B cell (primary cell): ENCODE results near the gene PHPT1. TPM values are rescaled to one million over a fixed set of nuclear protein-coding genes. Genes with fewer than 3 reads are reported as not detected.

Experiments
- ATAC-seq: fragments of 200-7000 bp; cut with Tn5 transposase; one replicate; pipeline ENCODE4 v1.10.0; 2021; ENCODE audit warnings: low read depth, mild to moderate bottlenecking, moderate number of reproducible peaks, moderate library complexity
- CTCF ChIA-PET: fragments of 350-600 bp; sonication (Branson Sonifier 250); formaldehyde crosslinking; loops from one replicate; lab custom pipeline; 2021; ENCODE audit warnings: antibody characterized with exemption, inconsistent platforms; lab: Charles Lee
- POLR2A ChIA-PET: fragments of 350-600 bp; sonication (Branson Sonifier 250); formaldehyde crosslinking; loops from one replicate; lab custom pipeline; 2021; ENCODE audit warnings: antibody characterized with exemption; lab: Charles Lee
- DNase-seq: peaks from one replicate; pipeline ENCODE4 v3.0.0; 2013
- H2AFZ ChIP-seq: 2 replicates; pipeline ENCODE4 v1.6.1; 2012; ENCODE audit warnings: mild to moderate bottlenecking, low read depth, low read length; ENCODE audit not compliant: insufficient read depth, poor library complexity, severe bottlenecking
- H3K27ac ChIP-seq, 2 donors: 1 replicate in 1 of 2; 2 replicates in 1 of 2; pipeline ENCODE4 v1.5.1; 2012 to 2013; ENCODE audit warnings: low read length in 2 of 2, mild to moderate bottlenecking in 2 of 2, moderate library complexity in 1 of 2
- H3K27me3 ChIP-seq, 4 experiments: fragments of 200-600 bp in 1 of 4; sonication (generic) in 1 of 4; replicated peaks in 1 of 4; 1 replicate in 2 of 4; 2 replicates in 2 of 4; pipeline versions ENCODE4 v1.6.1 to v1.7.0; 2013 to 2016; ENCODE audit warnings: low read length in 3 of 4, mild to moderate bottlenecking in 2 of 4, mixed read lengths in 1 of 4, moderate library complexity in 1 of 4; ENCODE audit not compliant: insufficient read depth in 4 of 4, control insufficient read depth in 3 of 4; ENCODE audit errors: control extremely low read depth in 1 of 4
- H3K36me3 ChIP-seq, 2 experiments: replicated peaks in 1 of 2; 1 replicate in 1 of 2; 2 replicates in 1 of 2; pipeline versions ENCODE4 v1.6.1 to v1.7.1; 2013; ENCODE audit warnings: low read length in 1 of 2; ENCODE audit not compliant: insufficient read depth in 2 of 2, control insufficient read depth in 1 of 2; ENCODE audit errors: control extremely low read depth in 1 of 2, extremely low read depth in 1 of 2
- H3K4me1 ChIP-seq, 2 donors: fragments of 200-600 bp in 1 of 2; sonication (generic) in 1 of 2; 1 replicate in 1 of 2; 2 replicates in 1 of 2; pipeline versions ENCODE4 v1.5.1 to v1.6.1; 2013 to 2017; ENCODE audit warnings: low read length in 2 of 2; ENCODE audit not compliant: control insufficient read depth in 2 of 2, insufficient read depth in 2 of 2
- H3K4me2 ChIP-seq: replicated peaks from 2 replicates; pipeline ENCODE3; 2012; ENCODE audit warnings: mild to moderate bottlenecking, low read depth, low read length; ENCODE audit not compliant: poor library complexity, severe bottlenecking
- H3K4me3 ChIP-seq, 5 experiments: fragments of 200-600 bp in 1 of 5; sonication (generic) in 1 of 5; 1 replicate in 3 of 5; 2 replicates in 2 of 5; pipeline versions ENCODE4 v1.5.1 to v1.7.0; 2011 to 2016; ENCODE audit warnings: low read length in 4 of 5, mild to moderate bottlenecking in 4 of 5, low read depth in 2 of 5, control low read depth in 1 of 5, moderate library complexity in 1 of 5; ENCODE audit not compliant: insufficient read depth in 1 of 5; ENCODE audit errors: control extremely low read depth in 1 of 5, extremely low read depth in 1 of 5
- H3K79me2 ChIP-seq: fragments of 200-600 bp; sonication (generic); one replicate; pipeline ENCODE4 v1.6.0; 2016; ENCODE audit warnings: low read length; ENCODE audit not compliant: control insufficient read depth, insufficient read depth
- H3K9ac ChIP-seq: fragments of 200-600 bp; sonication (generic); 2 replicates; pipeline ENCODE4 v1.6.1; 2017; ENCODE audit warnings: mild to moderate bottlenecking, low read length, moderate library complexity
- H3K9me3 ChIP-seq, 3 donors: one replicate each; pipeline versions ENCODE4 v1.6.1 to v1.7.1; 2013; ENCODE audit warnings: low read length in 2 of 3; ENCODE audit not compliant: control insufficient read depth in 2 of 3, insufficient read depth in 1 of 3; ENCODE audit errors: control extremely low read depth in 1 of 3
- H4K20me1 ChIP-seq: 2 replicates; pipeline ENCODE4 v1.6.0; 2012; ENCODE audit warnings: mild to moderate bottlenecking, low read length; ENCODE audit not compliant: insufficient read depth, control insufficient read depth, poor library complexity, severe bottlenecking
- H3K27ac Mint-ChIP-seq: one replicate; pipeline ENCODE4 v1.8.0; 2021; ENCODE audit warnings: mixed read lengths
- H3K27me3 Mint-ChIP-seq: one replicate; pipeline ENCODE4 v1.8.0; 2021; ENCODE audit warnings: mixed read lengths
- H3K4me1 Mint-ChIP-seq: one replicate; pipeline ENCODE4 v1.8.0; 2021; ENCODE audit warnings: mixed read lengths
- H3K4me3 Mint-ChIP-seq: one replicate; pipeline ENCODE4 v1.8.0; 2021; ENCODE audit warnings: mixed read lengths
- H3K9me3 Mint-ChIP-seq: one replicate; pipeline ENCODE4 v1.8.0; 2022; ENCODE audit warnings: mixed read lengths; ENCODE audit not compliant: insufficient read depth
- EZH2 ChIP-seq: IDR thresholded peaks from 2 replicates; pipeline ENCODE4 v1.6.1; 2012; ENCODE audit warnings: borderline replicate concordance, low read depth, mild to moderate bottlenecking, moderate library complexity, low read length; ENCODE audit not compliant: insufficient read depth, poor library complexity, severe bottlenecking
- WGBS: methylation state at CpG from one replicate; pipeline ENCODE4 v1.1.5; 2013; ENCODE audit warnings: missing lambda C conversion rate; ENCODE audit not compliant: insufficient coverage; 5-methylcytosine and 5-hydroxymethylcytosine counted together
- intact Hi-C: fragments of 100-400 bp; cut with micrococcal nuclease; formaldehyde crosslinking; loops from one replicate; pipeline ENCODE4 v1.10.0; 2022
- polyA plus RNA-seq: library from polyadenylated mRNA; depleted of rRNA; stranded (reverse); fragments of >200 nt; gene quantifications from 2 replicates; pipeline ENCODE4 v1.2.3, GENCODE V29; 2012
- total RNA-seq, 2 donors: library from RNA; stranded (reverse); fragments of 120-200 nt in 1 of 2; gene quantifications; 1 replicate in 1 of 2; 2 replicates in 1 of 2; pipeline versions ENCODE4 v1.2.3 to v1.2.4, GENCODE V29; 2013 to 2022
- TF ChIP-seq, protein P1 (sequence below): fragments of 200-600 bp; IDR thresholded peaks from one replicate; pipeline ENCODE4 v1.8.0; 2022; ENCODE audit warnings: antibody characterized with exemption, mild to moderate bottlenecking

PHPT1 gene
- total and polyA plus RNA-seq, 2 donors (not counting 1 experiment from before 2014, with no cell fraction given): 36.5 to 37.2 TPM

DNA sequence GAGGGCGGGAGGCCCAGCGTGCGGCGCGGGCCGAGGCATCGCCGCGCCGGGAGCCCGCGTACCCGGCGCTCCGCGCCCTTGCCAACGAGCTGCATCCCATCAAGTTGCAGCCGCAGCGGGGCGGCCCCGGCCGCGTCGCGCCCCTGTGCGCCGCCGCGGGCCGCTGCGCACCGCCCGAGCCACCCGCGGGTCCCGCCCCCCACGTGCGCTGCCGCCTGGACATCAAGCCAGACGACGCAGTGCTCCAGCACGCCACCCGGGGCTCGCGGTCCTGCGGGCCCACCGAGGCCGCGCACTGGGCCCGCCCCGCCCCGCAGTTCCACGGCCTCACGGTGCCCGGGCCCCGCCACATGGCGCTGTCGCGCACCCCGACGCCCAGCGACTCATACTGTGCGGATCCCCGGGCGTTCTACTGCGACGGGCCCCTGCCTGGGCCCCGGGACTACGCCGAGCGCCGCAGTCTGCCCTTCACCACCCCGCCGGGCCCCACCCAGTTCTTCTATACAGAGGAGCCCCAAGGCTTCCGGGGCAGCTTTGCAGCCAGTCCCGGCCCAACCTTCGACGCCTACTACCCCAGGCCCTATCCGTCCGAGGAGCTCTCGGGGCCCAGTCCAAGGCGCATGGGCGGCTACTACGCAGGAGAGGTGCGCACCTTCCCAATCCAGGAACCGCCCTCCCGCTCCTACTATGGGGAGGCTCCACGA lies 4.3 kb upstream of the PHPT1 start:
- intact Hi-C loops: loop anchor here (5.0 kb wide), 1 partner anchor 57 kb away; no protein-coding TSS in a partner anchor
- H3K4me1 ChIP-seq: peaks cover 46 to 52% of the 10 kb centered on the region in 2 donors
- ChIA-PET CTCF (interaction anchor here (0.6 to 3.5 kb wide), 3 partner anchors 31 to 204 kb away, joined by 3 to 11 read pairs (median 5); no protein-coding TSS in a partner anchor), POLR2A (no interaction called here)
- TF ChIP-seq, protein P1, sequence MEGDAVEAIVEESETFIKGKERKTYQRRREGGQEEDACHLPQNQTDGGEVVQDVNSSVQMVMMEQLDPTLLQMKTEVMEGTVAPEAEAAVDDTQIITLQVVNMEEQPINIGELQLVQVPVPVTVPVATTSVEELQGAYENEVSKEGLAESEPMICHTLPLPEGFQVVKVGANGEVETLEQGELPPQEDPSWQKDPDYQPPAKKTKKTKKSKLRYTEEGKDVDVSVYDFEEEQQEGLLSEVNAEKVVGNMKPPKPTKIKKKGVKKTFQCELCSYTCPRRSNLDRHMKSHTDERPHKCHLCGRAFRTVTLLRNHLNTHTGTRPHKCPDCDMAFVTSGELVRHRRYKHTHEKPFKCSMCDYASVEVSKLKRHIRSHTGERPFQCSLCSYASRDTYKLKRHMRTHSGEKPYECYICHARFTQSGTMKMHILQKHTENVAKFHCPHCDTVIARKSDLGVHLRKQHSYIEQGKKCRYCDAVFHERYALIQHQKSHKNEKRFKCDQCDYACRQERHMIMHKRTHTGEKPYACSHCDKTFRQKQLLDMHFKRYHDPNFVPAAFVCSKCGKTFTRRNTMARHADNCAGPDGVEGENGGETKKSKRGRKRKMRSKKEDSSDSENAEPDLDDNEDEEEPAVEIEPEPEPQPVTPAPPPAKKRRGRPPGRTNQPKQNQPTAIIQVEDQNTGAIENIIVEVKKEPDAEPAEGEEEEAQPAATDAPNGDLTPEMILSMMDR: no peak
- no peak for TF ChIP-seq EZH2
- H3K79me2 ChIP-seq: no peaks in the 10 kb centered on the region
- Mint-ChIP-seq H3K9me3 (no peaks in the 10 kb centered on the region), H3K4me3 (peak overlapping the region; percentile 29), H3K4me1 (peaks cover 31% of the 10 kb centered on the region), H3K27ac (peak overlapping the region; percentile 26), H3K27me3 (peaks cover 7% of the 10 kb centered on the region)
- no peaks in the 10 kb centered on the region for H3K36me3 ChIP-seq
- peak; percentile 51 for DNase-seq
- peaks cover 26% of the 10 kb centered on the region for H4K20me1 ChIP-seq
- no peak overlapping the region for H3K27ac ChIP-seq
- no peak overlapping the region for H3K4me3 ChIP-seq
- no peak overlapping the region for H3K9ac ChIP-seq
- peaks cover 0 to 25% (median 0%) of the 10 kb centered on the region in 3 donors for H3K9me3 ChIP-seq
- no peak overlapping the region for H2AFZ ChIP-seq
- ATAC-seq: no peak
- peaks cover 0 to 39% (median 12%) of the 10 kb centered on the region in 4 experiments for H3K27me3 ChIP-seq
- no peak overlapping the region for H3K4me2 ChIP-seq
- 18% methylated on average over 88 of the region's 88 CpGs for WGBS
